Eye (tissue), 1 donor: ENCODE data around the gene DAB2IP.

Source experiments
- DNase-seq: peaks from one replicate; pipeline ENCODE4 v3.0.0-alpha.2; 2015

DAB2IP gene

GRCh38 chr9:121822093-121823085 lies 171.0 kb downstream of the DAB2IP start:
- no peak for DNase-seq

GRCh38 chr9:121823451-121824169 lies 172.2 kb downstream of the DAB2IP start:
- no peak for DNase-seq

- no peak for DNase-seq
Measured at GRCh38 chr9:121824651-121825030, 173.2 kb downstream of the DAB2IP start.

GRCh38 chr9:121825031-121825691 lies 173.7 kb downstream of the DAB2IP start:
- DNase-seq = no peak

- no peak for DNase-seq
Measured at GRCh38 chr9:121826711-121827110, 175.3 kb downstream of the DAB2IP start.

GRCh38 chr9:121827251-121827967 lies 176.0 kb downstream of the DAB2IP start:
- DNase-seq = no peak

GRCh38 chr9:121830441-121831140 lies 179.2 kb downstream of the DAB2IP start:
- no peak for DNase-seq

- DNase-seq = no peak
Measured at GRCh38 chr9:121831869-121832268, 180.4 kb downstream of the DAB2IP start.

GRCh38 chr9:121833061-121833460 lies 181.6 kb downstream of the DAB2IP start:
- no peak for DNase-seq
